K562 (cell line): ENCODE results near the gene FAM118B. TPM values are rescaled to one million over a fixed set of nuclear protein-coding genes. Genes with fewer than 3 reads are reported as not detected.
A peak's percentile ranks its signal among the peaks of the same experiment; 100 is the strongest.

Experiments used
- ARHGAP35 ChIP-seq: fragments of 450-650 bp; IDR thresholded peaks from 2 replicates; pipeline ENCODE4 v1.6.1; 2018; ENCODE audit not compliant: partially characterized antibody
- CBFA2T3 ChIP-seq: fragments of 450-650 bp; IDR thresholded peaks from 2 replicates; pipeline ENCODE4 v1.6.1; 2017
- CGGBP1 ChIP-seq: fragments of 250-450 bp; sonication (Bioruptor Pico); IDR thresholded peaks from 2 replicates; pipeline ENCODE4 v1.9.0; 2021; ENCODE audit warnings: mild to moderate bottlenecking
- E2F6 ChIP-seq, 2 experiments: IDR thresholded peaks; 2 replicates each; pipeline ENCODE4 v1.6.1; 2011; ENCODE audit warnings: borderline replicate concordance in 1 of 2, control low read depth in 1 of 2, low read depth in 1 of 2, low read length in 1 of 2, mild to moderate bottlenecking in 1 of 2, mixed read lengths in 1 of 2, moderate library complexity in 1 of 2; ENCODE audit not compliant: insufficient read depth in 1 of 2, insufficient read length in 1 of 2, poor library complexity in 1 of 2, severe bottlenecking in 1 of 2; ENCODE audit errors: extremely low read depth in 1 of 2
- FOXM1 ChIP-seq, 2 experiments: fragments of 450-650 bp in 1 of 2; sonication (generic) in 1 of 2; formaldehyde crosslinking in 1 of 2; IDR thresholded peaks; 2 replicates each; pipeline versions ENCODE4 v1.6.1 to v1.9.0; 2017 to 2022; ENCODE audit warnings: low read depth in 2 of 2, mild to moderate bottlenecking in 2 of 2, missing genetic modification reagents in 1 of 2, moderate library complexity in 1 of 2
- GABPB2 ChIP-seq: fragments of 250-450 bp; sonication (Bioruptor Pico); conservative IDR thresholded peaks from 2 replicates; pipeline ENCODE4 v1.5.1; 2021; ENCODE audit warnings: mild to moderate bottlenecking
- GTF2E2 ChIP-seq: fragments of 200-800 bp; sonication (Bioruptor generic); IDR thresholded peaks from 2 replicates; pipeline ENCODE4 v1.6.1; 2016; ENCODE audit warnings: missing genetic modification characterization, missing compliant biosample characterization
- JUNB ChIP-seq: fragments of 450-650 bp; formaldehyde crosslinking; conservative IDR thresholded peaks from 2 replicates; pipeline ENCODE4 v1.4.0; 2020; ENCODE audit warnings: mild to moderate bottlenecking
- MCM2 ChIP-seq: fragments of 450-650 bp; IDR thresholded peaks from 2 replicates; pipeline ENCODE4 v1.6.1; 2017; ENCODE audit warnings: low read depth, mild to moderate bottlenecking
- SNRNP70 ChIP-seq: fragments of 200-400 bp; formaldehyde crosslinking; optimal IDR thresholded peaks from 2 replicates; pipeline ENCODE3; 2017; ENCODE audit warnings: low read depth, low read length
- SRF ChIP-seq, 2 experiments: fragments of 250-450, 450-650 bp in 1 of 2; sonication (Bioruptor Pico) in 1 of 2; sonication (generic) in 1 of 2; formaldehyde crosslinking; IDR thresholded peaks; 2 replicates each; pipeline versions ENCODE4 v1.5.0 to v1.5.1; 2020 to 2022; ENCODE audit warnings: mild to moderate bottlenecking in 1 of 2, missing genetic modification reagents in 1 of 2
- THAP7 ChIP-seq: fragments of 250-450 bp; sonication (Bioruptor Pico); IDR thresholded peaks from 2 replicates; pipeline ENCODE4 v1.5.0; 2021
- ZC3H4 ChIP-seq: sonication (generic); formaldehyde crosslinking; IDR thresholded peaks from 2 replicates; pipeline ENCODE4 v1.9.0; 2021; ENCODE audit warnings: missing genetic modification reagents, borderline replicate concordance
- ZC3H8 ChIP-seq: fragments of 450-650 bp; IDR thresholded peaks from 2 replicates; pipeline ENCODE4 v1.6.1; 2017
- ZNF133 ChIP-seq: fragments of 250-450 bp; sonication (Bioruptor Pico); IDR thresholded peaks from 2 replicates; pipeline ENCODE4 v1.4.0; 2020; ENCODE audit warnings: mild to moderate bottlenecking
- ZNF263 ChIP-seq: sonication (generic); formaldehyde crosslinking; IDR thresholded peaks from 2 replicates; pipeline ENCODE4 v1.8.0; 2022; ENCODE audit warnings: mild to moderate bottlenecking, missing genetic modification reagents, borderline replicate concordance
- ZNF280A ChIP-seq: fragments of 450-650 bp; IDR thresholded peaks from 2 replicates; pipeline ENCODE4 v1.6.1; 2018; ENCODE audit warnings: mild to moderate bottlenecking, low read depth; ENCODE audit not compliant: partially characterized antibody
- ZNF311 ChIP-seq: fragments of 250-450 bp; sonication (Bioruptor Pico); IDR thresholded peaks from 2 replicates; pipeline ENCODE4 v1.4.0; 2020; ENCODE audit warnings: mild to moderate bottlenecking, moderate library complexity
- ZNF507 ChIP-seq: conservative IDR thresholded peaks from 2 replicates; pipeline ENCODE4 v1.6.1; 2017; ENCODE audit warnings: missing genetic modification characterization, missing compliant biosample characterization
- ZNF512 ChIP-seq: IDR thresholded peaks from 2 replicates; pipeline ENCODE4 v1.6.1; 2016; ENCODE audit warnings: missing genetic modification characterization, missing compliant biosample characterization
- ZNF655 ChIP-seq: fragments of 250-450 bp; sonication (Bioruptor Pico); IDR thresholded peaks from 2 replicates; pipeline ENCODE4 v1.5.0; 2021
- polyA plus RNA-seq, 8 experiments: library from polyadenylated mRNA; depleted of rRNA in 4 of 8; stranded (reverse) in 5 of 8; unstranded in 3 of 8; fragments of >200 nt; fragmentation: Nextera tagmentation in 2 of 8; fragmentation: Illumina TruSeq in 1 of 8; extraction: Ambion mirVana in 2 of 8; extraction: Trizol in 1 of 8; gene quantifications; 2 replicates each; pipeline versions ENCODE4 v1.2.1 to v1.2.3, GENCODE V29; 2011 to 2014; ENCODE audit warnings: inconsistent platforms in 1 of 8, missing spikeins in 1 of 8
- total RNA-seq, 7 experiments: library from RNA; depleted of rRNA in 6 of 7; stranded (reverse); fragments of >200 nt in 6 of 7; fragmentation: Illumina TruSeq in 2 of 7; extraction: Trizol in 2 of 7; gene quantifications; 2 replicates each; pipeline versions ENCODE4 v1.2.1 to v1.2.3, GENCODE V29; 2011 to 2021; ENCODE audit warnings: low replicate concordance in 1 of 7

FAM118B gene
- total and polyA plus RNA-seq, 9 of the 15 experiments (the other 6 are each of a cell fraction or from before 2014, with no cell fraction given), result 12.0 to 49.0 (median 22.1) TPM

GRCh38 chr11:126303623-126304456 lies 92.3 kb downstream of the FAM118B start, which contains the start of gene DCPS (continued):
- peak; percentile 81 for TF ChIP-seq E2F6 (IDR thresholded peaks at IDR 0.05; ENCODE audit: borderline replicate concordance in 1 of 2, extremely low read depth in 1 of 2, insufficient read depth in 1 of 2, insufficient read length in 1 of 2, low read depth in 1 of 2, low read length in 1 of 2, poor library complexity in 1 of 2, severe bottlenecking in 1 of 2)
- TF ChIP-seq MCM2, result no peak
- no peak for TF ChIP-seq CGGBP1 (CRISPR knock-in tag)
- no peak for TF ChIP-seq ZNF311 (CRISPR knock-in tag)
- TF ChIP-seq SNRNP70, result no peak
- no peak for TF ChIP-seq FOXM1 (IDR thresholded peaks at IDR 0.05; ENCODE audit: low read depth)
- TF ChIP-seq FOXM1 (CRISPR knock-in tag; IDR thresholded peaks at IDR 0.05; ENCODE audit: low read depth), result peak; percentile 77
- peak; percentile 71; the same call in 1 of the 2 replicates for TF ChIP-seq THAP7 (CRISPR knock-in tag)
- peak in 1 of 2 experiments; percentile 39; a peak in 1 of 4 replicates for TF ChIP-seq SRF (CRISPR knock-in tag; IDR thresholded peaks at IDR 0.05)
- no peak for TF ChIP-seq ZNF655 (CRISPR knock-in tag)
- no peak for TF ChIP-seq ZNF280A
- no peak for TF ChIP-seq ZNF512 (tag)
- no peak for TF ChIP-seq ZNF507 (tag)
- peak; percentile 85; the same call in 1 of the 2 replicates for TF ChIP-seq GTF2E2 (tag)
- no peak for TF ChIP-seq ZC3H8
- TF ChIP-seq ZNF133 (CRISPR knock-in tag), result no peak
- TF ChIP-seq ZC3H4 (CRISPR knock-in tag), result no peak
- TF ChIP-seq JUNB (CRISPR knock-in tag), result no peak
- TF ChIP-seq ZNF263 (CRISPR knock-in tag), result peak; percentile 33; the same call in 1 of the 2 replicates
- TF ChIP-seq CBFA2T3, result no peak
- TF ChIP-seq ARHGAP35, result no peak
- peak; percentile 12; the same call in 1 of the 2 replicates for TF ChIP-seq GABPB2 (CRISPR knock-in tag)
